ENCODE data around the gene CD200R1.

GRCh38 chr3:112873632-112874031 is 101.3 kb downstream of the CD200R1 start:
- TF ChIP-seq CTCF (conservative IDR thresholded peaks at IDR 0.05; ENCODE audit: low read length) = no peak
- no peak for TF ChIP-seq EZH2phosphoT487 (IDR thresholded peaks at IDR 0.05; ENCODE audit: borderline replicate concordance, low read depth, low read length)
